Osteoblast (primary cell): Measurements from ENCODE around the gene UROD. TPM values are rescaled to one million over a fixed set of nuclear protein-coding genes. Genes with fewer than 3 reads are reported as not detected.

Source experiments
- DNase-seq: peaks from one replicate; pipeline ENCODE4 v3.0.0; 2011; ENCODE audit warnings: low spot score, mixed read lengths; ENCODE audit not compliant: insufficient read length; ENCODE audit errors: missing footprints
- H2AFZ ChIP-seq: 2 replicates; pipeline ENCODE4 v1.6.0; 2011; ENCODE audit warnings: mild to moderate bottlenecking, low read length
- H3K27ac ChIP-seq: 2 replicates; pipeline ENCODE4 v1.5.1; 2011; ENCODE audit warnings: mild to moderate bottlenecking, low read depth, low read length, moderate library complexity
- H3K27me3 ChIP-seq: 2 replicates; pipeline ENCODE4 v1.6.0; 2012; ENCODE audit warnings: mild to moderate bottlenecking, control low read depth, inconsistent platforms, low read length, moderate library complexity; ENCODE audit not compliant: insufficient read depth
- H3K36me3 ChIP-seq: 2 replicates; pipeline ENCODE4 v1.5.1; 2011; ENCODE audit warnings: mild to moderate bottlenecking, low read length, control low read depth, moderate library complexity; ENCODE audit not compliant: insufficient read depth
- H3K4me1 ChIP-seq: 2 replicates; pipeline ENCODE4 v1.5.1; 2011; ENCODE audit warnings: mild to moderate bottlenecking, low read length, control low read depth, moderate library complexity; ENCODE audit not compliant: insufficient read depth
- H3K4me2 ChIP-seq: 2 replicates; pipeline ENCODE4 v1.6.0; 2011; ENCODE audit warnings: mild to moderate bottlenecking, low read length; ENCODE audit not compliant: insufficient read depth
- H3K4me3 ChIP-seq: fragments of 200-600 bp; sonication (generic); 3 replicates; pipeline ENCODE4 v1.5.1; 2012; ENCODE audit warnings: mild to moderate bottlenecking, low read length, inconsistent platforms; ENCODE audit not compliant: insufficient read depth
- H3K79me2 ChIP-seq: 2 replicates; pipeline ENCODE4 v1.6.0; 2012; ENCODE audit warnings: mild to moderate bottlenecking, low read length, control low read depth, inconsistent platforms; ENCODE audit not compliant: insufficient read depth
- H3K9me3 ChIP-seq: 2 replicates; pipeline ENCODE4 v1.5.1; 2011; ENCODE audit warnings: low read depth, low read length, control low read depth
- H4K20me1 ChIP-seq: 2 replicates; pipeline ENCODE4 v1.6.0; 2012; ENCODE audit warnings: mild to moderate bottlenecking, low read length, control low read depth; ENCODE audit not compliant: insufficient read depth
- total RNA-seq: library from RNA; depleted of rRNA; stranded (reverse); fragments of >200 nt; gene quantifications from 2 replicates; pipeline ENCODE4 v1.2.3, GENCODE V29; 2012
- TF ChIP-seq, protein P1 (sequence below): IDR thresholded peaks from 2 replicates; pipeline ENCODE4 v1.5.1; 2011; ENCODE audit warnings: mild to moderate bottlenecking, low read depth, low read length, moderate library complexity; ENCODE audit errors: extremely low read depth

The UROD gene
- total RNA-seq, 1 donor = 123 TPM

DNA sequence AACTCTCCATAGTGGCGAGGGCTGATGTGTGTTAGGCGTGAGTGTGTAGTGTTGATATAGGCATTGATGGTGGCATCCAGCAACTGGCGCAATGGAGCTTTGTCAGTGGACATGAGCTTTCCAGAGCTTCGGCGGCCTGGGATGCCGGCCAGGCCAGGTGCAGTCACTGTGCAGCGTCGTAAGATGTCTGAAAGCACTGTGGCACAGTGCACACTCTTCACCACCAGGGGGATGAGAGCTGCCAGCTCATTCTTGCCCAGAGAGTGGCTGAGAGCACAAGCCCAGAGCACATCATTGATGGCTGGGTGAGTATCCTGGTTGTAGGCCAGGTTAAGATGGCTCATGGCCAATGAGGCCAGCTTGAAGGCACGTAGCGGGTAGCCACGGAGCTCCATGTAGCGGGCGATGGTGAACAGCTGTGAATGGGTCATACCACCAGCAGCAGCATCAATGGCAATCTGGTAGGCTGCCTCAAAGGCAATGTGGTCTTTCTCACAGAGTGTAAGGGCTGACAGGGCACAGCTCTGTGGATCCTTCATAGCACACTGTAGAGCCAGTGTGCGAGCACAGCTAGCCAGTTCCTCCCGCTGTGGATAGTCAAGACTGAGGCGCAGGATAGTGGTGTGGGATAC lies 6.7 kb downstream of the UROD start:
- Histone ChIP-seq H4K20me1 (peaks cover 7% of the 10 kb centered on the region), H3K4me3 (no peak overlapping the region), H3K9me3 (no peaks in the 10 kb centered on the region), H3K4me2 (peak overlapping the region; percentile 51), H3K36me3 (peaks cover 16% of the 10 kb centered on the region), H3K27ac (no peak overlapping the region), H3K4me1 (peaks cover 5% of the 10 kb centered on the region), H3K79me2 (peaks cover 10% of the 10 kb centered on the region), H3K27me3 (no peaks in the 10 kb centered on the region), H2AFZ (peak overlapping the region; percentile 63)
- TF ChIP-seq, protein P1, sequence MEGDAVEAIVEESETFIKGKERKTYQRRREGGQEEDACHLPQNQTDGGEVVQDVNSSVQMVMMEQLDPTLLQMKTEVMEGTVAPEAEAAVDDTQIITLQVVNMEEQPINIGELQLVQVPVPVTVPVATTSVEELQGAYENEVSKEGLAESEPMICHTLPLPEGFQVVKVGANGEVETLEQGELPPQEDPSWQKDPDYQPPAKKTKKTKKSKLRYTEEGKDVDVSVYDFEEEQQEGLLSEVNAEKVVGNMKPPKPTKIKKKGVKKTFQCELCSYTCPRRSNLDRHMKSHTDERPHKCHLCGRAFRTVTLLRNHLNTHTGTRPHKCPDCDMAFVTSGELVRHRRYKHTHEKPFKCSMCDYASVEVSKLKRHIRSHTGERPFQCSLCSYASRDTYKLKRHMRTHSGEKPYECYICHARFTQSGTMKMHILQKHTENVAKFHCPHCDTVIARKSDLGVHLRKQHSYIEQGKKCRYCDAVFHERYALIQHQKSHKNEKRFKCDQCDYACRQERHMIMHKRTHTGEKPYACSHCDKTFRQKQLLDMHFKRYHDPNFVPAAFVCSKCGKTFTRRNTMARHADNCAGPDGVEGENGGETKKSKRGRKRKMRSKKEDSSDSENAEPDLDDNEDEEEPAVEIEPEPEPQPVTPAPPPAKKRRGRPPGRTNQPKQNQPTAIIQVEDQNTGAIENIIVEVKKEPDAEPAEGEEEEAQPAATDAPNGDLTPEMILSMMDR = peak; percentile 86
- peak; percentile 88 for DNase-seq

DNA sequence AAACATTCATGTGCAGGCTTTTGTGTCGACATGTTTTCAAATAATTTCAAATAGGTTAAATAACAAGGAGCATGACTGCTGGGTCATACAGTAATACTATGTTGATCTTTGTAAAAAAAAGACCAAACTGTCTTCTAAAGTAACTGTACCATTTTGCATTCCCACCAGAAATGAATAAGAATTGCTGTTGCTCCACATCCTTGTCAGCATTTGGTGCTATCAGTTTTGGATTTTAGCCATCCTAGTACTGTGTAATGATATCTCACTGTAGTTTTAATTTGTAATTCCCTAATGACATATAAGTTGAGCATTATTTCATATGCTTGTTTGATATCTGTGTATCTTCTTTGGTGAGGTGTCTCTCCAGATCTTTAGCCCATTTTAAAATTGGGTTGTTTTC lies 11.6 kb downstream of the UROD start:
- no peaks in the 10 kb centered on the region for H3K27me3 ChIP-seq
- no peak overlapping the region for H2AFZ ChIP-seq
- no peaks in the 10 kb centered on the region for H4K20me1 ChIP-seq
- no peak for DNase-seq
- no peak overlapping the region for H3K4me2 ChIP-seq
- no peaks in the 10 kb centered on the region for H3K36me3 ChIP-seq
- H3K4me3 ChIP-seq = no peak overlapping the region
- TF ChIP-seq, protein P1 = no peak
- no peaks in the 10 kb centered on the region for H3K79me2 ChIP-seq
- no peak overlapping the region for H3K27ac ChIP-seq
- no peaks in the 10 kb centered on the region for H3K9me3 ChIP-seq
- no peaks in the 10 kb centered on the region for H3K4me1 ChIP-seq

DNA sequence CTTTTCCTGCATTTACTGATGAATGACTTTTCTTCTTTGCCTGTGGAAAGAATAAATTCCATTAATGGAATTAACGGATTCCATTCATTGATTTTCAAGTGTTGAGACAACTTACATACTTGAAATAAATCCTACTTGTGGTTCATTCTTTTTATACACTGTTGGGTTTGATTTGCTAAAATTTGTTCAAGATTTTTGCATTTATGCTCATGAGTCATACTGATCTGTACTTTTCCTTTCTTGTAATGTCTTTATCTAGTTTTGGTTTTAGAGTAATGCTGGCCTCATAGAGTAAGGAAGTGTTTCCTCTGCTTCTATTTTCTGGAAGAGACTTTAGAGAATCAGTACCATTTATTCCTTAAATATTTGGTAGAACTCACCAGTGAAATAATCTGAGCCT lies 14.4 kb downstream of the UROD start:
- Histone ChIP-seq H3K36me3 (no peaks in the 10 kb centered on the region), H3K4me2 (no peak overlapping the region), H3K9me3 (no peaks in the 10 kb centered on the region), H3K79me2 (no peaks in the 10 kb centered on the region), H3K4me1 (no peaks in the 10 kb centered on the region), H3K4me3 (no peak overlapping the region), H2AFZ (no peak overlapping the region), H4K20me1 (no peaks in the 10 kb centered on the region), H3K27ac (no peak overlapping the region), H3K27me3 (no peaks in the 10 kb centered on the region)
- no peak for DNase-seq
- TF ChIP-seq, protein P1 = no peak

DNA sequence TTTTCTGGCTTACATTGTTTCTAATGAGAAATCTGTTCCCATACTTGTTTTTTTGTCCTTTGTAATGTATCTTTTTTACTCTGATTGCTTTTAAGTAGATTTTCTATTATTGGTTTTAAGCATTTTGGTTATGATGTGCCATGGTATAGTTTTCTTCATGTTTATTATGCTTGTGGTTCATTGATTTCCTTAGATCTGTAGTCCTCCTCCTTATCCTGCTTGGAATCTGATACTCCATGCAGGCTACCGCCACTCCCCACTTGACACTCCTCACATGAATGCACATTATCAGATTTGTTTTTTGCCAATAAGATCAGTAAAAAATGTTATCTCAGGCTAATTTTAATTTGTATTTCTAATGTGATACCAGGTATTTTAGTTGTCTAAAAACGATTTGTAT lies 20.8 kb downstream of the UROD start:
- Histone ChIP-seq H3K36me3 (no peaks in the 10 kb centered on the region), H3K4me2 (no peak overlapping the region), H3K27ac (no peak overlapping the region), H3K4me1 (no peaks in the 10 kb centered on the region), H2AFZ (no peak overlapping the region), H3K9me3 (no peaks in the 10 kb centered on the region), H3K79me2 (no peaks in the 10 kb centered on the region), H3K4me3 (no peak overlapping the region), H4K20me1 (no peaks in the 10 kb centered on the region), H3K27me3 (no peaks in the 10 kb centered on the region)
- DNase-seq = no peak
- TF ChIP-seq, protein P1 = no peak
